HG03378 (cell line): ENCODE measurements around the gene LRRIQ1.

ENCODE experiments used
- ATAC-seq: cut with Tn5 transposase; IDR thresholded peaks from one replicate; pipeline ENCODE4 v1.9.1; 2021; ENCODE audit warnings: mild to moderate bottlenecking, moderate library complexity; ENCODE audit not compliant: unreplicated experiment

The LRRIQ1 gene

GRCh38 chr12:85057370-85057963 is 21.3 kb downstream of the LRRIQ1 start:
- peak; percentile 79 for ATAC-seq

DNA sequence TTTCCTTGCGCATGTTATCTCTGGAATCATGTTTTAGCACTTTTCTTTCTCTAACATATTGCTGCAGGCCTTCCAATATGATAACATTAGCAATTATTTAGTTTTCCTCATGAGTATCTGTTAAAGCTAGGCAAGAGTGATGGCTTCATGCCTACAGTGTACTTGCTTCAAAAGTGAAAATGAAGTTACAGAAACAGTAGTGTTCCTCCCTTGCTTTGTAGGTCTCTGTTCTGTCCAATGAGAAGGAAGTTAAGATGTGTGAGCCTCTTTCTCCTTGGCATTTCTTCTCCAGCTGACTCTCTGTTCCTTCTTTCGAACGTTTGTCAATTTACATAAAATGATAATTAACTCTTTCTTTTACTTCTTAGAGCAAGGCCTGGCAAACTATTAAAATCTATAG is 22.2 kb downstream of the LRRIQ1 start:
- ATAC-seq: no peak

DNA sequence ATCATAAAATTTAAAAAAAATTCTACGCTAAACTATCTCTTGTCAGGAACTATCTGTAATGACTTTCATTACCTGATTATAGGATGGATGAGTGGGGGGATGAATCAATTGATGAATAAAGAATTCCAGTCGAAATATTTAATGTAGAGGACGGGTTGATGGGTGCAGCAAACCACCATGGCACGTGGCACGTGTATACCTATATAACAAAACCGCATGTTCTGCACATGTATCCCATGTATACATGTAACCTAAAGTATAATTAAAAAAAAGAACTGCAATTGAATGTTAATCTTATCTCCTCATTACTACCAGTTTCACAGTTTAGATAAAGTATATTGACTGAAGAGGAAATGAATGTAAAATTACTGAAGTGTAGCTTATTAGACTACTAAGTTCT is 23.4 kb downstream of the LRRIQ1 start:
- no peak for ATAC-seq

GRCh38 chr12:85060916-85061315 is 24.8 kb downstream of the LRRIQ1 start:
- ATAC-seq: no peak

- ATAC-seq: no peak
Observed at GRCh38 chr12:85065837-85066482, 29.8 kb downstream of the LRRIQ1 start.

- no peak for ATAC-seq
Observed at GRCh38 chr12:85072826-85073225, 36.7 kb downstream of the LRRIQ1 start.

- peak; percentile 88 for ATAC-seq
Observed at GRCh38 chr12:85076688-85077430, 40.7 kb downstream of the LRRIQ1 start.

GRCh38 chr12:85085066-85085465 is 48.9 kb downstream of the LRRIQ1 start:
- no peak for ATAC-seq

GRCh38 chr12:85089792-85090191 is 53.6 kb downstream of the LRRIQ1 start:
- ATAC-seq: no peak

DNA sequence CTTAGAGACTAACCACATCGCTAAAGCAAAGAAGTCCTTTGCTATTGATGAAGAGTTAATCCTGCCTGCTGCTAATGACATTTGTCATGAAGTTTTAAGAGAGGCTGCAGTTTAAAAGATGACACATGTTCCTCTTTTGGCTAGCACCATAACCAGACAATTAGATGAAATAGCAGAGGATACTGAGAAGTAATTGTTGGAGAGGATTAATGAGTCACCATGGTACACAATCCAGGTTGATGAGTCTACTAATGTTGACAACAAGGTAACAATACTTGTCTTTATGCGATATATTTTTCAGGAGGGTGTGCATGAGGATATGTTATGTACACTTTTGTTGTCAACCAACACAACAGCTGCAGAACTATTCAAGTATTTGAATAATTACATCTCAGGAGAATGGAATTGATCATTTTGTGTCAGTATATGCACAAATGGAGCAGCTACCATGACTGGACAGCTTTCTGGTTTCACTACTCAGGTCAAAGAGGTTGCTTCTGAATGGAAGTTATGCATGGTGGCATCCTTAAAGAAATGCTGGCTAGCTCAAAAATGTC is 56.7 kb downstream of the LRRIQ1 start:
- ATAC-seq: no peak

DNA sequence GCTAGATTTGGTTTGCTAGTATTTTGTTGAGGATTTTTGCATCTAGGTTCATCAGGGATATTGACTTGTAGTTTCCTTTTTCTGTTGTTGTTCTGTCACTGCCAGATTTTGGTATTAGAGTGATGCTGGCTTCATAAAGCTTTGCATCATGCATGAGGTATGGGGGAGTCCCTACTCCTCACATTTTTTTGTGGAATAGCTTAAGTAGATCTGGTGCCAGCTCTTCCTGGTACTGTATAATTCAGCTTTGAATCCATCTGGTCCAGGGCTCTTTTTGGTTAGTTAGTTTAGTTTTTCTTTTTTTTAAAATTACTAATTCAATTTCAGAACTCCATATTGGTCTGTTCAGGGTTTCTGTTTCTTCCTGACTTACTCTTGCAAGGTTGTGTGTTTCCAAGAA is 59.4 kb downstream of the LRRIQ1 start:
- ATAC-seq: no peak

DNA sequence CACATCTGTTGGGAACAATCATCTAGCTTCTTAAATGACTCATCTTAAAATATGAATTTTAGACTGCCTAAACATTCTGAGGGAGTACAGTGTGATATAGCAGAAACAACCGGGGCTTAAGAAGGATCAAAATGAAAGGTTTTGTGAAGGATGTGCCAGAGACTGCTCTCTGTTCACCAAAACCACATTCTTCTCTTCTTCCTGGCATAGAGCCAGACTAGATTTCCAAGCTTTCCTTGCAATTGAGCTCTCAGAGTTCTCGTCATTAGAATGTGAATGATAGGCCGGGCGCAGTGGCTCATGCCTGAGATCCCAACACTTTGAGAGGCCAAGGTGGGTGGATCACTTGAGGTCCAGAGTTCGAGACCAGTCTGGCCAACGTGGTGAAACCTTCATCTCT is 94.5 kb downstream of the LRRIQ1 start:
- ATAC-seq: no peak

DNA sequence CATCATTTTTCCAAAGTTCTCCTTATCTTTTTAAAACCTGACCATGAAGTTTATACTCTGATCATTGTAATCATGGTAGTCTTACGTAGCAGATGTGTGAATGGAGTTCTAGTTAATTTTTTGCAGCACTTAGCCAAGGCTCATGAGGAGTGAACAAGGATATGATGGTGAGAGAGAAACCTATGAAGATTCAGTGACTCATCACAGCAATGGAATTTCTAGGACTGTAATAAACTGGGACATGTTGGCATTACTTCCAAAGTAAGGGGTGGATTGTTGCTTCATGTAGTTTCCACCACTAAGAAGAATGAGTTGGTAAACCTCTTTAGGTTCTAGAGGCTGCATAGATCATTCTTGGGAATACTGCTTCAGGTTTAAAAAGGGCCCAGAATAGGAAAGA is 102.7 kb downstream of the LRRIQ1 start:
- ATAC-seq: no peak

- ATAC-seq: no peak
Observed at GRCh38 chr12:85147331-85147730, 111.2 kb downstream of the LRRIQ1 start.

DNA sequence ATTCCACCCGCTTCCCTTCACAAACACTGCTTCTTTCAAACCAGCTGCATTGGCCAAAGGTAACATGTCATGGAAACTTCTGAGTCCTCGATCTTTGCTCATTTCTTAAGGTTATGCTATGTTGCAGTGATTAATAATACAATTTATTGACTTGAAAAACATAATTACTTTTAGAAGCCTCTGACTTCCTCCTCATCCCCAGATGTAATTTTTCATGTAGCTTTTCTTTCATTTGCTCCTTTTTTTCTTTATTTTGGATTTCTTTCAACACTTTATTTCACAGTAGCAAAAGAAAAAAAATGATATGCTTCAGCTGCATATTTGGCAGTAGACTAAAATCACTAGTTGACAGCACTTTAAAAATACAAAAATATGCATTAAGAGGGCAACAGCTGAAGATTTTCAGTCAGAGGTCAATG is 116.2 kb downstream of the LRRIQ1 start:
- ATAC-seq: no peak

DNA sequence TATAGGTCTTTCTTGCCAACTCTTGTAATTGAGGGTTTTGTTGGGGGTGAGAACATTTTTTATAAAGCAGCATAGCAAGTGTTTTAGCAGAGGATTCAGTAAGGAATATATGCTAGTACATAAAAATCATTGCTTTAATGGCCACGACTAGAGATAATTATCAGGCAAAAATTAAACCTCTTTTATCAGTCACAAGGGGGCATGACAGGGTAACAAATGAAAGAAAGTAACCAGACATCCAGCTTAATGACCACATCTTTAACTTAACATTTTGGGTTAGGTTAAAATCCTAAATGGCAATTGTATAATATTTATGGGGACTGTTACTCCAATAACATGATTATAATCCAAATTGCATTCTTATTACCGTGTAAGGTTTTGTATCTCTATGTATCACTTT is 119.6 kb downstream of the LRRIQ1 start:
- ATAC-seq: no peak

- no peak for ATAC-seq
Observed at GRCh38 chr12:85156569-85156968, 120.4 kb downstream of the LRRIQ1 start.

DNA sequence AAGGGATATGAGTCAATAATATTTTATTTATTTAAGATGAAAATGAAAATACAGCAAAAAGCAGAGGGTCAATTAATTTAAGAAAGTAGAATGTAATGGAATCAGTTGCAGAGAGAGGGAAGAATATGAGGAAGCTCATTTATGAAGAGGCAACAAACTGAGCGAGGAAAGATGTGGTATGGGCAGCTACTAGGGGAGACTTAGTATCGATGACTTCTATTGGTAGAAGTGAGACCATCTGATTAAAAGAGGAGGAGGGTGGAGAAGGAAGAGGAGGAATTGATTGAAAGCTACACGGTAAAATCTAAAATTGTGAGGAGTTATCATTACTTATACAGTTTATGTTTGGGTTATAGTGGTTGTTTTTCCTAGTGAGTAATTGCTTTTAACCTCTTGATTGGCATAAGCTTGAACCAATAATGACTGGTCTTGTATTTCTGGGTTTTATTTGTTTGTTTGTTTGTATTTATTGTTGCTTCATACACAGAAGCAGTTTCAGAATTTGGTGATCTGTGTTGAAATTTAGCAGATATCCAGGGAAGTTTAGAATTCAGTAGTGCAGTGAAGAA is 121.0 kb downstream of the LRRIQ1 start:
- no peak for ATAC-seq

DNA sequence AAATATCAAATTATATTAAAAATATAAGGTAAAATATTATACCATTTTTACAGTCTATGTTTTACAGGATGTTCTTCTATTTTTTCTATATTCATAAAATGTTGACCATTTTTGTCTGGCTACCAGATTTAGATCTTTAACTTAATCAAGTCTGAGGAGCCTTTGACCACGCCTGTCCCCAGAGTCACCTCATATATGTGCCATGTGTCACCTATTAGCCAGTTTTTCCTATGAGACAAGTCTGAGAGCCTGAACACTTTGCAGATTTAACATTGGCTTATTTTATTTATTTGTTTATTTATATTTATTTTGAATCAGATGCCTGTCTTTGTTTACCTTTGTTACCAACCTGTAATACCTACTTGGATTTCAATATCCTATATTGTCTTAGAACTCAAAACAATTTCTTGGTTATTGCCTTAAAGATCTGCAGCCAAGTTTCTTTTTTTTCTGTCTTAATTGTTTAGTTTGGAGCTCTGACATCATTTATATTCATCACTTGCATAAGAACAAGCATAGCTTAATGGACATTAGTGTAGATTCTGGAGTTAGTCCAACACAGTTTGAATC is 127.7 kb downstream of the LRRIQ1 start:
- ATAC-seq: no peak

GRCh38 chr12:85179680-85180270 is 143.6 kb downstream of the LRRIQ1 start:
- ATAC-seq: no peak

DNA sequence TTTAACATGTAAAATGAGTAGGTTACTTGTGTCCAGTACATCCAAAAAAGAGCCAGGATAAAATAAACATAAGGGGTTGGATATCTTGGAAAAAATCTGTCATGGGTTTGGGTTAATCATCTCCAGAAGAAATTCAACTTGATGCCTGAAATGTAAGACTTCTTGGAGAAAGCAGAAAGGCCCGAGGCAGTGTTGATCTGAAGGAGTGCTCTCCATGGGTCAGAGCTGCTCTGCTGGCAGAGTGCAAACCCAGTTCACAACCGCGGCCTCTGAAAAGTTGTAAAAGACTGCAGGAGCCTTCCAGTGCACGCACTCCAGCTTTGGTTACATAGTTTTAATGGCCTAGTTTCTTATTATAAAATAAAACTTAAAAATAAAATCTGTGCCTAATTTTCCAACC is 146.5 kb downstream of the LRRIQ1 start:
- ATAC-seq: no peak
